A673 (cell line): ENCODE results near the gene FXYD3.

Experiments
- EZH2 ChIP-seq: fragments of 200-600 bp; sonication (generic); IDR thresholded peaks from 2 replicates; pipeline ENCODE4 v1.6.1; 2017; ENCODE audit warnings: borderline replicate concordance, low read depth, mild to moderate bottlenecking, mixed read lengths, antibody characterized with exemption, low read length; ENCODE audit not compliant: poor library complexity, severe bottlenecking
- TF ChIP-seq, protein P1 (sequence below): fragments of 300-800, 200-600 bp; sonication (generic); conservative IDR thresholded peaks from 2 replicates; pipeline ENCODE4 v1.5.1; 2017; ENCODE audit warnings: low read depth, mild to moderate bottlenecking, antibody characterized with exemption, low read length, moderate library complexity, mixed read lengths

DNA sequence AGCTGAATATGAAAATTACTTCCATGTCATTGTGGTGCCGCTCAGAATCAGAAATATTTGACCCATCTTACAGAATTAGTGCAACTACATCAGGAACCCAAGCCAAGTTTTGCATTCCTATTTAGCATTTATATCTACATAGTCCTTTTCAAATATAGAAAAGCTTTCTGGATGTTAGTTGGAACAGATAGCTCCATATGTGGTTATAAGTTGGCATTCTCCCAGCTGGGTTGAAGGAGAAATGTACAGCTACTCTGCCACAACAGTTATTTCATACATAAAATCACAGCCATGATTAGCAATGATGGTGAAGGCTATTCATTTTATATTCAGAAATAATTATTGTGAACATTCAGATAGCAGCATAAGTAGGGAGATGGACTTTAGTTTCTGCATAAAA is 45.9 kb upstream of the FXYD3 start:
- TF ChIP-seq, protein P1, sequence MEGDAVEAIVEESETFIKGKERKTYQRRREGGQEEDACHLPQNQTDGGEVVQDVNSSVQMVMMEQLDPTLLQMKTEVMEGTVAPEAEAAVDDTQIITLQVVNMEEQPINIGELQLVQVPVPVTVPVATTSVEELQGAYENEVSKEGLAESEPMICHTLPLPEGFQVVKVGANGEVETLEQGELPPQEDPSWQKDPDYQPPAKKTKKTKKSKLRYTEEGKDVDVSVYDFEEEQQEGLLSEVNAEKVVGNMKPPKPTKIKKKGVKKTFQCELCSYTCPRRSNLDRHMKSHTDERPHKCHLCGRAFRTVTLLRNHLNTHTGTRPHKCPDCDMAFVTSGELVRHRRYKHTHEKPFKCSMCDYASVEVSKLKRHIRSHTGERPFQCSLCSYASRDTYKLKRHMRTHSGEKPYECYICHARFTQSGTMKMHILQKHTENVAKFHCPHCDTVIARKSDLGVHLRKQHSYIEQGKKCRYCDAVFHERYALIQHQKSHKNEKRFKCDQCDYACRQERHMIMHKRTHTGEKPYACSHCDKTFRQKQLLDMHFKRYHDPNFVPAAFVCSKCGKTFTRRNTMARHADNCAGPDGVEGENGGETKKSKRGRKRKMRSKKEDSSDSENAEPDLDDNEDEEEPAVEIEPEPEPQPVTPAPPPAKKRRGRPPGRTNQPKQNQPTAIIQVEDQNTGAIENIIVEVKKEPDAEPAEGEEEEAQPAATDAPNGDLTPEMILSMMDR: no peak
- no peak for TF ChIP-seq EZH2
